Mucosa of rectum (tissue), 2 donors: Measurements from ENCODE around the gene PCCA.

Source experiments
- H3K27ac ChIP-seq, 2 donors: one replicate each; pipeline ENCODE4 v1.7.0; 2013; ENCODE audit warnings: inconsistent platforms in 2 of 2, low read depth in 2 of 2, low read length in 2 of 2
- H3K27me3 ChIP-seq, 2 donors: one replicate each; pipeline ENCODE4 v1.7.0; 2013; ENCODE audit warnings: low read length in 2 of 2; ENCODE audit not compliant: control insufficient read depth in 2 of 2, insufficient read depth in 2 of 2
- H3K36me3 ChIP-seq, 2 donors: one replicate each; pipeline ENCODE4 v1.7.0; 2013; ENCODE audit warnings: low read length in 2 of 2; ENCODE audit not compliant: control insufficient read depth in 2 of 2, insufficient read depth in 2 of 2
- H3K4me1 ChIP-seq, 2 donors: one replicate each; pipeline ENCODE4 v1.7.0; 2013; ENCODE audit warnings: low read length in 2 of 2, mild to moderate bottlenecking in 1 of 2; ENCODE audit not compliant: control insufficient read depth in 2 of 2, insufficient read depth in 2 of 2
- H3K4me3 ChIP-seq, 2 donors: one replicate each; pipeline ENCODE4 v1.7.0; 2013; ENCODE audit warnings: low read length in 2 of 2
- H3K9ac ChIP-seq, 2 donors: one replicate each; pipeline ENCODE4 v1.7.0; 2013; ENCODE audit warnings: low read length in 2 of 2, low read depth in 1 of 2, mild to moderate bottlenecking in 1 of 2
- H3K9me3 ChIP-seq, 2 donors: one replicate each; pipeline ENCODE4 v1.7.0; 2013; ENCODE audit warnings: low read length in 2 of 2; ENCODE audit not compliant: control insufficient read depth in 2 of 2
- donor health status: healthy.
- donor health status: Normal muscosa, but diverticular disease.

Gene PCCA

GRCh38 chr13:100512422-100512821, 423.5 kb downstream of the PCCA start:
- Histone ChIP-seq H3K27me3 (no peaks in the 10 kb centered on the region), H3K4me1 (peaks cover 2 to 4% of the 10 kb centered on the region in 2 donors), H3K36me3 (peaks cover 0 to 4% of the 10 kb centered on the region in 2 donors), H3K4me3 (no peak overlapping the region), H3K27ac (no peak overlapping the region), H3K9ac (no peak overlapping the region), H3K9me3 (no peaks in the 10 kb centered on the region)

GRCh38 chr13:100513171-100513570, 424.3 kb downstream of the PCCA start:
- Histone ChIP-seq H3K27ac (no peak overlapping the region), H3K9me3 (no peaks in the 10 kb centered on the region), H3K27me3 (no peaks in the 10 kb centered on the region), H3K36me3 (peaks cover 0 to 4% of the 10 kb centered on the region in 2 donors), H3K9ac (no peak overlapping the region), H3K4me3 (no peak overlapping the region), H3K4me1 (peaks cover 8 to 9% of the 10 kb centered on the region in 2 donors)

- Histone ChIP-seq H3K9ac (no peak overlapping the region), H3K4me3 (no peak overlapping the region)
Observed at GRCh38 chr13:100513987-100514670, 425.2 kb downstream of the PCCA start.

GRCh38 chr13:100514788-100515409, 426.0 kb downstream of the PCCA start:
- Histone ChIP-seq H3K36me3 (peaks cover 0 to 4% of the 10 kb centered on the region in 2 donors), H3K27ac (no peak overlapping the region), H3K9me3 (no peaks in the 10 kb centered on the region), H3K4me3 (no peak overlapping the region), H3K27me3 (no peaks in the 10 kb centered on the region), H3K9ac (no peak overlapping the region), H3K4me1 (peaks cover 9% of the 10 kb centered on the region in 2 donors)

More at GRCh38 chr13:100513987-100514670, 425.2 kb downstream of the PCCA start:
- Histone ChIP-seq H3K27me3 (no peaks in the 10 kb centered on the region), H3K9me3 (no peaks in the 10 kb centered on the region), H3K27ac (no peak overlapping the region), H3K36me3 (peaks cover 0 to 4% of the 10 kb centered on the region in 2 donors), H3K4me1 (peaks cover 9% of the 10 kb centered on the region in 2 donors)

GRCh38 chr13:100515410-100515800, 426.5 kb downstream of the PCCA start:
- Histone ChIP-seq H3K36me3 (peaks cover 0 to 4% of the 10 kb centered on the region in 2 donors), H3K4me3 (no peak overlapping the region), H3K27ac (no peak overlapping the region), H3K27me3 (no peaks in the 10 kb centered on the region), H3K9ac (no peak overlapping the region), H3K4me1 (peaks cover 9% of the 10 kb centered on the region in 2 donors), H3K9me3 (no peaks in the 10 kb centered on the region)

GRCh38 chr13:100517135-100517534, 428.2 kb downstream of the PCCA start:
- Histone ChIP-seq H3K4me3 (peak overlapping the region; percentile 55 to 56), H3K27ac (peak overlapping the region; percentile 49 to 68), H3K36me3 (peaks cover 0 to 4% of the 10 kb centered on the region in 2 donors), H3K4me1 (peaks cover 9% of the 10 kb centered on the region in 2 donors), H3K9ac (no peak overlapping the region), H3K27me3 (no peaks in the 10 kb centered on the region), H3K9me3 (no peaks in the 10 kb centered on the region)

GRCh38 chr13:100517728-100518127, 428.8 kb downstream of the PCCA start:
- peaks cover 0 to 4% of the 10 kb centered on the region in 2 donors for H3K36me3 ChIP-seq
- peak overlapping the region; percentile 55 to 56 for H3K4me3 ChIP-seq
- H3K27ac ChIP-seq, result peak overlapping the region; percentile 49 to 68
- peaks cover 9% of the 10 kb centered on the region in 2 donors for H3K4me1 ChIP-seq
- H3K9ac ChIP-seq, result peak overlapping the region in 1 of 2 donors; percentile 18
- no peaks in the 10 kb centered on the region for H3K9me3 ChIP-seq
- H3K27me3 ChIP-seq, result no peaks in the 10 kb centered on the region

- Histone ChIP-seq H3K4me3 (no peak overlapping the region), H3K27ac (no peak overlapping the region), H3K9ac (no peak overlapping the region), H3K9me3 (no peaks in the 10 kb centered on the region), H3K27me3 (no peaks in the 10 kb centered on the region), H3K4me1 (peaks cover 9% of the 10 kb centered on the region in 2 donors), H3K36me3 (peaks cover 0 to 4% of the 10 kb centered on the region in 2 donors)
Observed at GRCh38 chr13:100518394-100519062, 429.6 kb downstream of the PCCA start.

GRCh38 chr13:100519626-100520025, 430.7 kb downstream of the PCCA start:
- Histone ChIP-seq H3K27me3 (no peaks in the 10 kb centered on the region), H3K36me3 (peaks cover 0 to 4% of the 10 kb centered on the region in 2 donors), H3K9ac (no peak overlapping the region), H3K4me3 (no peak overlapping the region), H3K4me1 (peaks cover 9% of the 10 kb centered on the region in 2 donors), H3K27ac (no peak overlapping the region), H3K9me3 (no peaks in the 10 kb centered on the region)
